ENCODE measurements around the gene RCVRN.

DNA sequence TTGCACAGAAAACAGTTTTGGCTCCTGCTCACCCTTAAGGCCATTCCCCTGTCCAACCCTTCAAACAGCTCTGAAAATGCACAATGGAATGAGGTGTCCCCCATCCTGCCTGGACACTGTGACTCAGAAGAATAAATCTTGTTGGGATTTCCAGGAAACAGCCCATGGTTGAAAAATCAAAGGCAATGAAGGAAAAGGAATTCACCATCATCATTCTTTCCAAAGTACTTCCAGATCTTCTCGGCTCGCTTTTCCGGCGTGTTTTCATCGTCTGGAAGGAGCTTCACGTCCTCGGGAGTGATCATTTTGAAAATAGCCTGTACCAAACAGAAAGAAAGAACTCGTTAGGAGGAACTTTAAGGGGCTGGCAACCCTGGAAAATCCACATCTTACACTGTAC is 4.3 kb downstream of the RCVRN start:
- no peak for TF ChIP-seq BHLHE40 (IDR thresholded peaks at IDR 0.05; ENCODE audit: borderline replicate concordance)
- no peak for TF ChIP-seq ELF4 (IDR thresholded peaks at IDR 0.05)
- no peak for TF ChIP-seq FOXM1 (IDR thresholded peaks at IDR 0.05; ENCODE audit: borderline replicate concordance)
- no peak for TF ChIP-seq TARDBP (IDR thresholded peaks at IDR 0.05)
- TF ChIP-seq, protein P1, sequence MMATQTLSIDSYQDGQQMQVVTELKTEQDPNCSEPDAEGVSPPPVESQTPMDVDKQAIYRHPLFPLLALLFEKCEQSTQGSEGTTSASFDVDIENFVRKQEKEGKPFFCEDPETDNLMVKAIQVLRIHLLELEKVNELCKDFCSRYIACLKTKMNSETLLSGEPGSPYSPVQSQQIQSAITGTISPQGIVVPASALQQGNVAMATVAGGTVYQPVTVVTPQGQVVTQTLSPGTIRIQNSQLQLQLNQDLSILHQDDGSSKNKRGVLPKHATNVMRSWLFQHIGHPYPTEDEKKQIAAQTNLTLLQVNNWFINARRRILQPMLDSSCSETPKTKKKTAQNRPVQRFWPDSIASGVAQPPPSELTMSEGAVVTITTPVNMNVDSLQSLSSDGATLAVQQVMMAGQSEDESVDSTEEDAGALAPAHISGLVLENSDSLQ (IDR thresholded peaks at IDR 0.05) = no peak
